LNCaP clone FGC (cell line): Measurements from ENCODE around the gene RABGAP1L.

Source experiments
- DNase-seq: peaks from one replicate; pipeline ENCODE4 v3.0.0-alpha.2; 2011; ENCODE audit warnings: low read depth
- H3K4me3 ChIP-seq: 2 replicates; pipeline ENCODE4 v1.5.1; 2011; ENCODE audit warnings: mild to moderate bottlenecking, low read depth, low read length, control low read depth
- CTCF ChIP-seq: IDR thresholded peaks from 2 replicates; pipeline ENCODE4 v1.5.1; 2012; ENCODE audit warnings: mild to moderate bottlenecking; ENCODE audit not compliant: control insufficient read depth, insufficient read depth; ENCODE audit errors: extremely low read depth

Gene RABGAP1L

GRCh38 chr1:175033953-175034352, 874.6 kb downstream of the RABGAP1L start:
- DNase-seq, result no peak
- H3K4me3 ChIP-seq, result no peak overlapping the region
- no peak for TF ChIP-seq CTCF

- DNase-seq, result no peak
- no peak overlapping the region for H3K4me3 ChIP-seq
- TF ChIP-seq CTCF, result no peak
Observed at GRCh38 chr1:175034775-175035174, 875.5 kb downstream of the RABGAP1L start.

- no peak for TF ChIP-seq CTCF
- no peak overlapping the region for H3K4me3 ChIP-seq
- DNase-seq, result no peak
Observed at GRCh38 chr1:175035865-175036264, 876.5 kb downstream of the RABGAP1L start.

DNA sequence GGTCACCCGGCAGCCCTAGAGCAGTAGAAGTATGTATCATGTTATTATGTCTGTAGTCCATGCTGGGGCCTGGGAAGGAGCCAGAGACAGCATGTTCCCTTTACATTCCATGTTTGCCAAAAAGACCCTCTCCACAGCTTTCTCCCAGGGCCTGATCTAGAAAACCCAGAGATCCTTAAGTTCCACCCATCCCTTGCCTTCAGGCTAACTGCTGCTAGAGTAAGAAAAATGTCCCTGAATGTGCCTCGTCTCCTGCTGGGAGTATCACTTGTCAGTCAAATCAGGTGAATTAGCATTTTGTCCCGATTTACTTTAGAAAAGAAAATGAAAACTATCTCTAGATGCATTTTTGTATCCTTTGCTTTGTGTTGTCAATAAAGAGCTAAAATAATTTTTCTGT, 877.2 kb downstream of the RABGAP1L start:
- no peak for TF ChIP-seq CTCF
- no peak overlapping the region for H3K4me3 ChIP-seq
- no peak for DNase-seq

DNA sequence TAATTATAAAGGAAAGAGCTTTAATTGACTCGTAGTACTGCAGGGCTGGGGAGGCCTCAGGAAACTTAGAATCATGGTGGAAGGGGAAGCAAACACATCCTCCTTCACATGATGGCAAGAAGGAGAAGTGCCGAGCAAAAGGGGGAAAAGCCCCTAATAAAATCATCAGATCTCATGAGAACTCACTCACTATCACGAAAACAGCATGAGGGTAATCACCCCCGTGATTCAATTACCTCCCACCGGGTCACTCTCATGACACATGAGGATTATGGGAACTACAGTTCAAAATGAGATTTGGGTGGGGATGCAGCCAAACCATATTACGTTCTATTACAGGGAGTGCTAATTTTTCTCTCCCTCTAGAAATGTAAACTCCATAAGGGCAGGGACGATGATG, 878.1 kb downstream of the RABGAP1L start:
- no peak for DNase-seq
- H3K4me3 ChIP-seq, result no peak overlapping the region
- no peak for TF ChIP-seq CTCF

GRCh38 chr1:175040324-175040879, 881.1 kb downstream of the RABGAP1L start:
- no peak for TF ChIP-seq CTCF
- no peak overlapping the region for H3K4me3 ChIP-seq
- DNase-seq, result no peak

- no peak for TF ChIP-seq CTCF
Observed at GRCh38 chr1:175042650-175043049, 883.3 kb downstream of the RABGAP1L start.

More at GRCh38 chr1:175042650-175043049, 883.3 kb downstream of the RABGAP1L start:
- H3K4me3 ChIP-seq, result no peak overlapping the region
- DNase-seq, result no peak
